CD1c-positive myeloid dendritic cell (primary cell): ENCODE data around the gene RFNG.

Source experiments
- DNase-seq: peaks from one replicate; pipeline ENCODE4 v3.0.0-alpha.2; 2016; ENCODE audit errors: extremely low spot score

RFNG gene

GRCh38 chr17:82089723-82090548 lies 38.3 kb upstream of the RFNG start:
- DNase-seq = no peak

GRCh38 chr17:82088838-82089722 lies 37.5 kb upstream of the RFNG start:
- DNase-seq = no peak

- no peak for DNase-seq
Observed at GRCh38 chr17:82087961-82088837, 36.6 kb upstream of the RFNG start.

GRCh38 chr17:82086941-82087906 lies 35.6 kb upstream of the RFNG start:
- DNase-seq = no peak

- DNase-seq = no peak
Observed at GRCh38 chr17:82085931-82086764, 34.5 kb upstream of the RFNG start.

GRCh38 chr17:82085031-82085861 lies 33.6 kb upstream of the RFNG start:
- no peak for DNase-seq

GRCh38 chr17:82084373-82085030 lies 32.9 kb upstream of the RFNG start:
- no peak for DNase-seq

GRCh38 chr17:82083533-82084359 lies 32.1 kb upstream of the RFNG start:
- no peak for DNase-seq

- no peak for DNase-seq
Observed at GRCh38 chr17:82083009-82083408, 31.4 kb upstream of the RFNG start.

- DNase-seq = no peak
Observed at GRCh38 chr17:82082456-82082855, 30.8 kb upstream of the RFNG start.

- no peak for DNase-seq
Observed at GRCh38 chr17:82081966-82082365, 30.4 kb upstream of the RFNG start.

- no peak for DNase-seq
Observed at GRCh38 chr17:82081546-82081945, 29.9 kb upstream of the RFNG start.

GRCh38 chr17:82080789-82081464 lies 29.3 kb upstream of the RFNG start:
- DNase-seq = no peak

GRCh38 chr17:82080048-82080788 lies 28.6 kb upstream of the RFNG start:
- no peak for DNase-seq

- DNase-seq = no peak
Observed at GRCh38 chr17:82079001-82079677, 27.5 kb upstream of the RFNG start.

- no peak for DNase-seq
Observed at GRCh38 chr17:82078433-82078832, 26.8 kb upstream of the RFNG start.
